ENCODE data around the gene DCLK2.

DCLK2 gene

GRCh38 chr4:150250293-150250997 is 172.2 kb downstream of the DCLK2 start:
- CTCF ChIA-PET: interaction anchor here (1.5 kb wide), 1 partner anchor 617 kb away, joined by 3 read pairs; no protein-coding TSS in a partner anchor
- POLR2A ChIA-PET: no interaction called here
- no peak for DNase-seq (ENCODE audit: extremely low spot score)
- no peak for TF ChIP-seq CTCF (IDR thresholded peaks at IDR 0.05; ENCODE audit: control extremely low read depth, extremely low read depth, low read depth, missing control alignments)

- peak; percentile 63 for DNase-seq (ENCODE audit: extremely low spot score)
- ChIA-PET POLR2A (no interaction called here), CTCF (interaction anchor here (1.5 to 5.0 kb wide), 2 partner anchors 8 to 616 kb away, joined by 3 to 37 read pairs; no protein-coding TSS in a partner anchor)
- no peak for TF ChIP-seq CTCF (IDR thresholded peaks at IDR 0.05; ENCODE audit: control extremely low read depth, extremely low read depth, low read depth, missing control alignments)
Observed at GRCh38 chr4:150250998-150251651, 172.9 kb downstream of the DCLK2 start.

GRCh38 chr4:150251752-150252190 is 173.5 kb downstream of the DCLK2 start:
- CTCF ChIA-PET: interaction anchor here (5.0 kb wide), 1 partner anchor 8 kb away, joined by 37 read pairs; no protein-coding TSS in a partner anchor
- POLR2A ChIA-PET: no interaction called here
- DNase-seq (ENCODE audit: extremely low spot score): no peak
- TF ChIP-seq CTCF (IDR thresholded peaks at IDR 0.05; ENCODE audit: control extremely low read depth, extremely low read depth, low read depth, missing control alignments): no peak

- POLR2A ChIA-PET: no interaction called here
- DNase-seq (ENCODE audit: extremely low spot score): no peak
- CTCF ChIA-PET: interaction anchor here (5.0 kb wide), 1 partner anchor 9 kb away, joined by 37 read pairs; no protein-coding TSS in a partner anchor
- TF ChIP-seq CTCF (IDR thresholded peaks at IDR 0.05; ENCODE audit: control extremely low read depth, extremely low read depth, low read depth, missing control alignments): no peak
Observed at GRCh38 chr4:150252306-150252705, 174.1 kb downstream of the DCLK2 start.

- POLR2A ChIA-PET: no interaction called here
Observed at GRCh38 chr4:150252741-150253140, 174.5 kb downstream of the DCLK2 start.

More at GRCh38 chr4:150252741-150253140, 174.5 kb downstream of the DCLK2 start:
- DNase-seq (ENCODE audit: extremely low spot score): no peak
- CTCF ChIA-PET: interaction anchor here (5.0 kb wide), 1 partner anchor 9 kb away, joined by 37 read pairs; no protein-coding TSS in a partner anchor
- no peak for TF ChIP-seq CTCF (IDR thresholded peaks at IDR 0.05; ENCODE audit: control extremely low read depth, extremely low read depth, low read depth, missing control alignments)

Measured in GM10248 (cell line).